Right hindlimb (tissue), 1 donor: ENCODE results near the gene ADCY4.

Experiments used
- DNase-seq: peaks from one replicate; pipeline ENCODE4 v3.0.0-alpha.2; 2018

The ADCY4 gene

GRCh38 chr14:24315243-24315806 lies 19.5 kb downstream of the ADCY4 start:
- no peak for DNase-seq

DNA sequence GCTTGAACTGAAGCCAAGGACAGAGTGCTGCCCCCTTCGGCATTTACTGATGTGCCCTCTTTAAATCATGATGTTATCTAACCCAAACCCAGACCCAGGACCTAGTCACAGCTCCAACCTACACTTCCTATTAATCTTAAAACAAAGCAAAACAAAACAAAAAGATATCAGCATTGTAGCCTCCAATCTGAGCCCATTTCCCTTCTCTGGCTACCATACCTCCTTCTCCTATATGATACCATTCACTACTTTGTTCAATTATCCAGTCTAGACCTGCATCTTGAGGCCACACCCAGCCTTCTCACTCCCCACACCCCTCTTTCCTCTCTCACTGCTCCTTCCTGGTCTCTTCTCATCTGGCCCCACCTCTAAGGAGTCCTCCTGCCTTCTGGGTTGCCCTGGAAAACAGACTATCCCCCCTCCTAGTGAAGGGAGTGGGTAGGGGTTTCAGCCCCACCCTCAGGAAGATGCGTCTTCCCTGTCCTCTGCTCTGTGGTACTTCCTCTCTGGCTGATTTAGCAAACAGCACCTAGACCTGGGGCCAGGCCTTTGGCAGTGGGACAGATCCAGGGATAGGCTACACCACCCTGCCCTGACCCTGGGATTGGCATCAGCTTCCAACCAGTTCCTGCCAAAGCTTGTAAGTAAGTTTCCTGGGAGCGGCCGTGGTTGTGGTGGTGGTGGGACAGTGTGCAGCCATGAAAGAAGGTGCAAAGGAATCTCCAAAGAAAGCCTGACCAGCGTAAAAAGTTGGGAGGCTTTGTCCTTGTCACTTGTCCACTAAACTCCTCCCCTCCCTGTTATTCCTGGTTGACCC lies 20.3 kb downstream of the ADCY4 start:
- no peak for DNase-seq

DNA sequence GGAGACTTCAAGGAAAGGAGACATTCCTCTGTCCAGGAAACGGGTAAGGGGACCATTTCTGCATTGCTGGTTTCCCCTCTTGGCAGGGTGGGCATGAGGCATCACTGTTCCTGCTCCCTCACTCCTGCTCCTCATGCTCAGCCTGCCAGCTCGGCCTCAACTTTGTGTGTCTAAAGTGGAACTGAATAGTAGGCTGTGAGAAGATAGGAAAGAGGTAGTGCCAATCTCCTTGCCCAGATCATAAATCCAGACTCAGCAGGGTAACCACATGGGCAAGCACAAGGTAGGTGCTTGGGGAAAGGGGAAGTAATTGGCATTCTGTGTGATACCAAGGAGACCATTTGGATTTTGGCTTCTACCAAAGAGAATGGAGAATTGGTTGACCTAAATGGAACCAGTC lies 21.0 kb downstream of the ADCY4 start:
- DNase-seq, result no peak

GRCh38 chr14:24312736-24313507 lies 21.9 kb downstream of the ADCY4 start:
- peak; percentile 38 for DNase-seq

GRCh38 chr14:24311837-24312615 lies 22.8 kb downstream of the ADCY4 start:
- DNase-seq, result no peak

- DNase-seq, result peak; percentile 85
These were observed 23.9 kb downstream of the ADCY4 start, which contains the start of gene LTB4R for GRCh38 chr14:24310646-24311604. Gene LTB4R, plus strand, starts transcription at chr14:24311502. Its CDS starts 4,150 bp downstream, at chr14:24315652.

DNA sequence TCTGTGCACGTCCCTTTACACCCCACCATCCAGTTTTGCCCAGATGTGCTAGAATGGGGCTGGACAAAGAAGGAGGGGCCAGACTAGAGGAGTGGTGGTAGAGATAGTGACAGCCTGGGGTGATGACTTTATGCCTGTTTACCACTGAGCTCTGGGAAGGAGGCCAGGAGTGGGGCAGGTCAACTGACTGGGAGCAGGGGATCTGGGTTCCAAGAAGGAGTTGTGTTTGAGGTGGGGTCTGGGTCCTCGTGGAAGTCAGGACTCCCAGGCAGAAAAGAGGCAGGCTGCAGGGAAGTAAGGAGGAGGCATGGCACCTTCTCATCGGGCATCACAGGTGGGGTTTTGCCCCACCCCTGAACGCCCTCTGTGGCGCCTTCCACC lies 24.6 kb downstream of the ADCY4 start:
- DNase-seq, result no peak

GRCh38 chr14:24309538-24310264 lies 25.2 kb downstream of the ADCY4 start, which contains the start of gene LTB4R2:
Gene LTB4R2, plus strand, starts transcription at chr14:24310140. Its CDS starts 525 bp downstream, at chr14:24310665.
- peak; percentile 19 for DNase-seq

DNA sequence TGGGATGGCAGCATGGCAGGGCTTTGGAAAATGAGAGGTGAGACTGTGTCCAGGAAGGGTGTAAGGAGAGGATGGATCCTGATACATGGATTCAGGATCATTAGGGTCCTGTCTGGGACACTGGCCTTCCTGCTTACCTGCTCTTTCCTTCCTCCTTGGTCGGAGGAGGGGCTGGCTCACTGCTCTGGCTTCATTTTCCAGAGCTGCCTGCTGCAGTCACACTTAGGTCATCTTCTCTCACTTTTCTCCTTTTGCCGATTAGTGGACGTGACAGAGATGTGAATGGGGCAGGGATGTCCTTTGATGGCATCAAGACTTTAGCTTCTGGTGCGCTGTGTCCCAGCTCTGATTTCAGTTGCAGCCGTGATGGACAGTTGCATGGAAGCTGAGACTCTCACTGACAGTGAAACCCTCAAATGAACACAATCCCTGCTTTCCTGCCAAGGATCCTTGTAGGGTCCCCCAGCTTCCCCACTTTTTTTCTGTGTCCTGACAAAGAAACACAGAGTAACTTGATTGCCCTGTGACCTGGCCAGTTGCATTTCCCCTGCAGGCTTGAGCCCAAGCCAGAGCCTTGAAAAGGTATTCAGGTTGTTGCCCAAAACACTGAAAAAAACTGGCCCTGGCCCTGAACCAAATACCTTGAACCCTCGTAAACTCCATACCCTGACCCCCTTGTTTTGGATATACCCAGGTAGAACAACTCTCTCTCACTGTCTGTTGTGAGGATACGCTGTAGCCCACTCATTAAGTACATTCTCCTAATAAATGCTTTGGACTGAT lies 26.3 kb downstream of the ADCY4 start:
- no peak for DNase-seq

- peak; percentile 67 for DNase-seq
These were observed 27.1 kb downstream of the ADCY4 start, which contains the start of gene CIDEB for GRCh38 chr14:24307575-24308341. Gene CIDEB, minus strand, starts transcription at chr14:24307977. Its CDS starts 119 bp downstream, at chr14:24307858.

DNA sequence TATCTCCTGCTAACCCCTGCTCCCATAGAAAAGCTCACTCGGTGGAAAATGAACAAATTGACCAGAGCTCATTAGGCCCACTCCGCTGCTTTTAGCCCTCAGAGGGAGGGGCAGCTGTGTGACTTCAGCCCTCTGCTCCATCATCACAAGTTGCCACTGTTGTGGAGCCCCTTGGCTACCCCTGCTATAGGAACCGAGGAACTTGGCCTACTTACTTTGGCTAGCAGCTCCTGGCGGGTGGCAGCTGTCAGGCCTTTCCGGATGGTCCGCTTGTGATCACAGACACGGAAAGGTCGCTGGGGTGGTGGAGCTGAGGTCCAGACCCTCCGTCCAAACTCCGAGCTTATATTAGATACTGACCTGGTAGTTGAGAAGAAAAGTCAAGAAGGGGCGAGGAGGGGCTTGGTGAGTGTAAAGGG lies 27.7 kb downstream of the ADCY4 start:
- DNase-seq, result peak; percentile 13

- no peak for DNase-seq
These were observed 30.9 kb downstream of the ADCY4 start for GRCh38 chr14:24304019-24304387.

GRCh38 chr14:24300326-24300980 lies 34.4 kb downstream of the ADCY4 start:
- DNase-seq, result no peak

DNA sequence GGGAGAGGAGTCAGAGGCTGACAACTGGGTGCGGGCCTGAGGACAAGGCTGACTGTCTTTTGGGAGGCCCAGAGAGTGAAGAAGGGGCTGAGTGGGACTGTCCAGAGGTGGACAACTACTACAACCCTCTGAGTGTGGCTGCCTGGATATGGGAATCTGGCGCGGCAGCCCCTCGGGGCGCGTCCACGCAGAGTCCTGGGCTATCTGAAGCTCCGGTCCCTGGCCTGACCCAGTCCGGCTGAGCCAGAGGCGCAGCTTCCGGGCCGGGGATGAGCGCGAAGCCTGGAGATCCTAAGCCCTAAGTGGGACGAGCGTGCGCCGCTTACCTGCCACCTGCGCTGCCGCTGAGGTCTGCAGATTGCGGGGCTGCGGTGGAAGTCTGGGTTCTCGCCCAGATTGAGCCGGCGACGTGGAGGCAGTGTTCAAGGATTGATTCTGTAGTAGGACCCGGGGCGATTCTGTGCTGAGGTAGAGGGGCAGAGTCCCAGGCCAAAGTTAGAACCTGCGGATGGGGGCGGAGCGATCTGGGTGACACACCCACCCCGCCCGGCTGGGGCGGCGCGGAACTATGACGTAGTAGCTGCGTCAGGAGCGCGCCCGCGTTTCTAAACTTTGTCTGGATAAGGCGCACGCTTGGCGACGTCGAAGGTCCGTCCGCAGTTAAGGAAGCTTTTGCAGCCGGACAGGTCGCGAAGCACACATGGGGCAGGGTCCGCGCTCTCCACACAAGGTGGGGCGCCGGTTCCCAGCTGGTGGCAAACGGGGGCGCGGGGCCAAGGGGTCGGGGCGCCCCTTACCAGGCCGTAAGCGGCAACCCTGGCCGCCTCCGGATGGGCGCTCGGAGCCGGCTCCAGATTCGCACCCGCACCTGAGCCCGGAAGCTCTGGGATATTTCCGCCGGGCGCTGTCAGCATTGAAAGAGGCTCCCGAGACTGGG lies 35.3 kb downstream of the ADCY4 start, which contains the start of the genes DHRS1 and NOP9:
DHRS1 (minus strand) TSS at position 526 of the 937 bp plus-strand sequence. CDS start 674 bp downstream, outside the sequence.
NOP9 (plus strand) TSS at position 596 of the 937 bp plus-strand sequence; CDS start at position 701, 105 bp downstream.
- DNase-seq, result peak; percentile 92

GRCh38 chr14:24298892-24299254 lies 36.0 kb downstream of the ADCY4 start:
- no peak for DNase-seq

GRCh38 chr14:24297190-24297964 lies 37.5 kb downstream of the ADCY4 start:
- no peak for DNase-seq
